ENCODE measurements around the gene HMGN3.

Gene HMGN3

DNA sequence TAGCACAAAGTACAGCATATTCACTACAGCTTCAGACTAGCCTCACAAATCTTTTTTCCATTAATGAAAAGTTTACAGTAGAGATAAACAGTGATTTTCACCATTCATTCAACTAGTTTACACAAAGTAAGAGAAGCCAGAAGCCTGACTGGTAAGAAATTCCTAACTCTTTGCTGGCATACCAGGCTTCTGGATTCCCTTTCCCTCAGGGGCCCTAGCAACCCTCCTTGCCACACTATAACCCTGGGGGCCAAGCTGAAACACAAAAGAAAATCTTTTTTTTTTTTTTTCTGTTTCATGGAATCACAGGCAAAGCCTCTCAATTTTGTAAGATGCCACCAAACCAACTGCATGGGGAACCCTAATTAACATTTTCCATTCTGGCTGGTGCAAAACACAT lies 28.9 kb upstream of the HMGN3 start:
- H3K9me3 ChIP-seq (ENCODE audit: insufficient read depth, low read length): no peaks in the 10 kb centered on the region
- no peaks in the 10 kb centered on the region for H3F3A ChIP-seq (ENCODE audit: insufficient read depth)
- H3K9ac ChIP-seq (ENCODE audit: low read length): no peak overlapping the region
- no peak overlapping the region for H3K4me3 ChIP-seq (ENCODE audit: insufficient read depth, low read length, poor library complexity, severe bottlenecking)
- no peak overlapping the region for H3K27ac ChIP-seq (ENCODE audit: low read depth, low read length)
- H3K36me3 ChIP-seq (ENCODE audit: low read length): no peaks in the 10 kb centered on the region
- no peaks in the 10 kb centered on the region for H4K20me1 ChIP-seq (ENCODE audit: low read depth, low read length)
- H3K4me2 ChIP-seq (ENCODE audit: low read depth, low read length, poor library complexity, severe bottlenecking): no peak overlapping the region
- no peak overlapping the region for H2AFZ ChIP-seq (ENCODE audit: low read depth, low read length, severe bottlenecking)
- no peak for TF ChIP-seq EZH2phosphoT487 (conservative IDR thresholded peaks at IDR 0.05; ENCODE audit: low read length)
- TF ChIP-seq, protein P1, sequence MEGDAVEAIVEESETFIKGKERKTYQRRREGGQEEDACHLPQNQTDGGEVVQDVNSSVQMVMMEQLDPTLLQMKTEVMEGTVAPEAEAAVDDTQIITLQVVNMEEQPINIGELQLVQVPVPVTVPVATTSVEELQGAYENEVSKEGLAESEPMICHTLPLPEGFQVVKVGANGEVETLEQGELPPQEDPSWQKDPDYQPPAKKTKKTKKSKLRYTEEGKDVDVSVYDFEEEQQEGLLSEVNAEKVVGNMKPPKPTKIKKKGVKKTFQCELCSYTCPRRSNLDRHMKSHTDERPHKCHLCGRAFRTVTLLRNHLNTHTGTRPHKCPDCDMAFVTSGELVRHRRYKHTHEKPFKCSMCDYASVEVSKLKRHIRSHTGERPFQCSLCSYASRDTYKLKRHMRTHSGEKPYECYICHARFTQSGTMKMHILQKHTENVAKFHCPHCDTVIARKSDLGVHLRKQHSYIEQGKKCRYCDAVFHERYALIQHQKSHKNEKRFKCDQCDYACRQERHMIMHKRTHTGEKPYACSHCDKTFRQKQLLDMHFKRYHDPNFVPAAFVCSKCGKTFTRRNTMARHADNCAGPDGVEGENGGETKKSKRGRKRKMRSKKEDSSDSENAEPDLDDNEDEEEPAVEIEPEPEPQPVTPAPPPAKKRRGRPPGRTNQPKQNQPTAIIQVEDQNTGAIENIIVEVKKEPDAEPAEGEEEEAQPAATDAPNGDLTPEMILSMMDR (IDR thresholded peaks at IDR 0.05; ENCODE audit: insufficient read depth, low read length, poor library complexity, severe bottlenecking): no peak
- no peaks in the 10 kb centered on the region for H3K27me3 ChIP-seq (ENCODE audit: low read length)
- H3K79me2 ChIP-seq (ENCODE audit: insufficient read depth, low read length): no peaks in the 10 kb centered on the region
- H3K9me2 ChIP-seq (replicated peaks; ENCODE audit: insufficient read depth, low read length): no peaks in the 10 kb centered on the region

DNA sequence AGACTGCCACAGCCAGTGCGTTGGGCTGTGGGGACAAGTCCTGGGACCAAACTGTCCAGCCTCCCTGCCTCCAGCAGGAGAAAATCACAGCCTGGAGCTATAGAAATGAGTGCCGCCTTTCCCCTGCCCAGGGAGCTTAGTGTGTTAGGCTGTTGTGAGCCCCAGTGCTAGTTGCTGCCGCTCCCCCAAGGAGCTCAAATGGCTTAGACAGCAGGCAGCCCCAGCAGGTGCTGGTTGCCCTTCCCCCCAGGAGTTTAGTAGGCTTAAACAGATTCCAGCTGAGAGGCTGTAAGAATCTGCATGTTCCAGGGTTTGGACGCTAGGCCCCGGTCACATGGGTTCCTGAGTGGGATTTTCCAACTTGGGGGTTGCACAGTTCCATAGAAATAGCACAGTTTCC lies 27.2 kb upstream of the HMGN3 start:
- Histone ChIP-seq H3K27me3 (ENCODE audit: low read length) (no peaks in the 10 kb centered on the region), H3K4me2 (ENCODE audit: low read depth, low read length, poor library complexity, severe bottlenecking) (no peak overlapping the region), H3K79me2 (ENCODE audit: insufficient read depth, low read length) (no peaks in the 10 kb centered on the region), H2AFZ (ENCODE audit: low read depth, low read length, severe bottlenecking) (no peak overlapping the region), H3K9me3 (ENCODE audit: insufficient read depth, low read length) (no peaks in the 10 kb centered on the region), H3K27ac (ENCODE audit: low read depth, low read length) (no peak overlapping the region), H3F3A (ENCODE audit: insufficient read depth) (no peaks in the 10 kb centered on the region), H3K4me3 (ENCODE audit: insufficient read depth, low read length, poor library complexity, severe bottlenecking) (no peak overlapping the region), H3K9me2 (replicated peaks; ENCODE audit: insufficient read depth, low read length) (no peaks in the 10 kb centered on the region), H3K36me3 (ENCODE audit: low read length) (no peaks in the 10 kb centered on the region), H4K20me1 (ENCODE audit: low read depth, low read length) (no peaks in the 10 kb centered on the region), H3K9ac (ENCODE audit: low read length) (no peak overlapping the region)
- TF ChIP-seq EZH2phosphoT487 (conservative IDR thresholded peaks at IDR 0.05; ENCODE audit: low read length): no peak
- TF ChIP-seq, protein P1 (IDR thresholded peaks at IDR 0.05; ENCODE audit: insufficient read depth, low read length, poor library complexity, severe bottlenecking): no peak

DNA sequence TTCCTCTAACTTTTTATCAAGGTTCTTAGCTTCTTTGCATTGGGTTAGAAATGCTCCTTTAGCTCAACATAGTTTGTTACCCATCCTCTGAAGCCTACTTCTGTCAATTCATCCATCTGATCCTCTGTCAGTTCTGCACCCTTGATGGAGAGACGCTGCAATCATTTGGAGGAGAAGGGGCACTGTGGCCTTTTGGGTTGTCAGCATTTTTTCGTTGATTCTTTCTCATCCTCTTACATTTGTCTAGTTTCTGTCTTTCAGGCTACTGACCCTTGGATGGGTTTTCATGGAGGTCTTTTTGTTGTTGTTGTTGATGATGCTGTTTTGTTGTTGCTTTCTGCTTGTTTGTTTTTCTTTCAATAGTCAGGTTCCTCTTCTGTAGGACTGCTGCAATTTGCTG lies 26.3 kb upstream of the HMGN3 start:
- no peaks in the 10 kb centered on the region for H3K9me2 ChIP-seq (replicated peaks; ENCODE audit: insufficient read depth, low read length)
- no peak overlapping the region for H3K4me3 ChIP-seq (ENCODE audit: insufficient read depth, low read length, poor library complexity, severe bottlenecking)
- TF ChIP-seq, protein P1 (IDR thresholded peaks at IDR 0.05; ENCODE audit: insufficient read depth, low read length, poor library complexity, severe bottlenecking): no peak
- no peak for TF ChIP-seq EZH2phosphoT487 (conservative IDR thresholded peaks at IDR 0.05; ENCODE audit: low read length)

More for the DNA sequence above, 26.3 kb upstream of the HMGN3 start:
- Histone ChIP-seq H3K36me3 (ENCODE audit: low read length) (no peaks in the 10 kb centered on the region), H3F3A (ENCODE audit: insufficient read depth) (no peaks in the 10 kb centered on the region), H4K20me1 (ENCODE audit: low read depth, low read length) (no peaks in the 10 kb centered on the region), H3K27ac (ENCODE audit: low read depth, low read length) (no peak overlapping the region), H3K79me2 (ENCODE audit: insufficient read depth, low read length) (no peaks in the 10 kb centered on the region), H3K9ac (ENCODE audit: low read length) (no peak overlapping the region), H3K4me2 (ENCODE audit: low read depth, low read length, poor library complexity, severe bottlenecking) (no peak overlapping the region), H3K27me3 (ENCODE audit: low read length) (no peaks in the 10 kb centered on the region), H3K9me3 (ENCODE audit: insufficient read depth, low read length) (no peaks in the 10 kb centered on the region), H2AFZ (ENCODE audit: low read depth, low read length, severe bottlenecking) (no peak overlapping the region)
